ENCODE measurements around the gene EMX1. TPM values are rescaled to one million over a fixed set of nuclear protein-coding genes. Genes with fewer than 3 reads are reported as not detected.

The EMX1 gene
- total RNA-seq, 1 donor from 2014 or later, result 2.6 TPM

- no peaks in the 10 kb centered on the region for H3K36me3 ChIP-seq (ENCODE audit: control insufficient read depth, insufficient read depth, low read length)
- no peaks in the 10 kb centered on the region for H3K27me3 ChIP-seq (ENCODE audit: control insufficient read depth, insufficient read depth, low read length)
- H3K4me3 ChIP-seq (ENCODE audit: low read depth, low read length), result no peak overlapping the region
- DNase-seq (ENCODE audit: low read depth), result peak; percentile 28
- TF ChIP-seq, protein P1, sequence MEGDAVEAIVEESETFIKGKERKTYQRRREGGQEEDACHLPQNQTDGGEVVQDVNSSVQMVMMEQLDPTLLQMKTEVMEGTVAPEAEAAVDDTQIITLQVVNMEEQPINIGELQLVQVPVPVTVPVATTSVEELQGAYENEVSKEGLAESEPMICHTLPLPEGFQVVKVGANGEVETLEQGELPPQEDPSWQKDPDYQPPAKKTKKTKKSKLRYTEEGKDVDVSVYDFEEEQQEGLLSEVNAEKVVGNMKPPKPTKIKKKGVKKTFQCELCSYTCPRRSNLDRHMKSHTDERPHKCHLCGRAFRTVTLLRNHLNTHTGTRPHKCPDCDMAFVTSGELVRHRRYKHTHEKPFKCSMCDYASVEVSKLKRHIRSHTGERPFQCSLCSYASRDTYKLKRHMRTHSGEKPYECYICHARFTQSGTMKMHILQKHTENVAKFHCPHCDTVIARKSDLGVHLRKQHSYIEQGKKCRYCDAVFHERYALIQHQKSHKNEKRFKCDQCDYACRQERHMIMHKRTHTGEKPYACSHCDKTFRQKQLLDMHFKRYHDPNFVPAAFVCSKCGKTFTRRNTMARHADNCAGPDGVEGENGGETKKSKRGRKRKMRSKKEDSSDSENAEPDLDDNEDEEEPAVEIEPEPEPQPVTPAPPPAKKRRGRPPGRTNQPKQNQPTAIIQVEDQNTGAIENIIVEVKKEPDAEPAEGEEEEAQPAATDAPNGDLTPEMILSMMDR (IDR thresholded peaks at IDR 0.05; ENCODE audit: insufficient read depth, low read length, poor library complexity, severe bottlenecking), result no peak
Observed at GRCh38 chr2:72965770-72966450, 48.6 kb downstream of the EMX1 start.

DNA sequence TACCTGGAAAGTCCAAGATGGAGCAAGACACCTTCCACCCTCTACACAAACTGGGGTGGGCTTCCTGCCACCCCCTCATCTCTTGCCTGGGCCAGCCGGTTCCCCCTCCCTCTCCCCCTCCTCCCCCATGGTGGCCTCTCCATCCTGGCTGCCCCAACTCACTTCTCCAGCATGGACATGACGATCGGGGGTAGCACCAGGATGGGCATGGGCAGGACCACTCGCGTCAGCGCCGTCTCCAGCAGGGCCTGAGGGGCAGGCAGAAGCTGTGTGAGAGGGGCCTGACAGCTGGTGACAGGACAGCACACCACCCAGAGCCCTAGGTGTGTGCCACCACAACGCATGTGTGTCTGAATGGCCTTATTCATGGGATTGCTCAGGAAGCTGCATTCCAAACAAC is 51.0 kb downstream of the EMX1 start:
- TF ChIP-seq, protein P1 (IDR thresholded peaks at IDR 0.05; ENCODE audit: insufficient read depth, low read length, poor library complexity, severe bottlenecking), result no peak
- H3K27me3 ChIP-seq (ENCODE audit: control insufficient read depth, insufficient read depth, low read length), result no peaks in the 10 kb centered on the region
- DNase-seq (ENCODE audit: low read depth), result no peak

DNA sequence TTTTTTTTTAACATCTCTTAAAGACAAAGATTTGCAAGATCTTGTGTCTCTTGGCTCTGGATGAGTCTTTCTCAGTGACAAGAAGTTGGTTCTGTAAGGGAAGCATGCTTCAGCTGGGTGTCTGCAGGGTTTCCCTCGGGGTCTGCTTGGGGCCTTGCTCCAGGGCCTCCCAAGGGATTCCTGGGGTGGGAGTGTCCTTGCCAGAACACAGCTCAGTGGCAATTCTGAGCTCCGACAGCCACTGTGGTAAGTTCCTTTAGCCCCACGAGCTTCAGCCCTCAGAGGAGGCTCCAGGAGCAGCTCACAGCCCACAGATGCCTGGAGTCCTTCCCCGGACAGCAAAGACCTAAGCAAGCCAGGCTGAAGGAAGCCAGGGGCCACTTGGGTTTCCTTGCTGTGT is 52.4 kb downstream of the EMX1 start:
- Histone ChIP-seq H3K27me3 (ENCODE audit: control insufficient read depth, insufficient read depth, low read length) (no peaks in the 10 kb centered on the region), H3K4me3 (ENCODE audit: low read depth, low read length) (no peak overlapping the region), H3K36me3 (ENCODE audit: control insufficient read depth, insufficient read depth, low read length) (no peaks in the 10 kb centered on the region)
- TF ChIP-seq, protein P1 (IDR thresholded peaks at IDR 0.05; ENCODE audit: insufficient read depth, low read length, poor library complexity, severe bottlenecking), result no peak
- DNase-seq (ENCODE audit: low read depth), result no peak

More for the DNA sequence above, 51.0 kb downstream of the EMX1 start:
- Histone ChIP-seq H3K4me3 (ENCODE audit: low read depth, low read length) (no peak overlapping the region), H3K36me3 (ENCODE audit: control insufficient read depth, insufficient read depth, low read length) (no peaks in the 10 kb centered on the region)

- Histone ChIP-seq H3K4me3 (ENCODE audit: low read depth, low read length) (no peak overlapping the region), H3K36me3 (ENCODE audit: control insufficient read depth, insufficient read depth, low read length) (no peaks in the 10 kb centered on the region), H3K27me3 (ENCODE audit: control insufficient read depth, insufficient read depth, low read length) (no peaks in the 10 kb centered on the region)
- TF ChIP-seq, protein P1 (IDR thresholded peaks at IDR 0.05; ENCODE audit: insufficient read depth, low read length, poor library complexity, severe bottlenecking), result no peak
- DNase-seq (ENCODE audit: low read depth), result no peak
Observed at GRCh38 chr2:72971036-72971435, 53.7 kb downstream of the EMX1 start.

DNA sequence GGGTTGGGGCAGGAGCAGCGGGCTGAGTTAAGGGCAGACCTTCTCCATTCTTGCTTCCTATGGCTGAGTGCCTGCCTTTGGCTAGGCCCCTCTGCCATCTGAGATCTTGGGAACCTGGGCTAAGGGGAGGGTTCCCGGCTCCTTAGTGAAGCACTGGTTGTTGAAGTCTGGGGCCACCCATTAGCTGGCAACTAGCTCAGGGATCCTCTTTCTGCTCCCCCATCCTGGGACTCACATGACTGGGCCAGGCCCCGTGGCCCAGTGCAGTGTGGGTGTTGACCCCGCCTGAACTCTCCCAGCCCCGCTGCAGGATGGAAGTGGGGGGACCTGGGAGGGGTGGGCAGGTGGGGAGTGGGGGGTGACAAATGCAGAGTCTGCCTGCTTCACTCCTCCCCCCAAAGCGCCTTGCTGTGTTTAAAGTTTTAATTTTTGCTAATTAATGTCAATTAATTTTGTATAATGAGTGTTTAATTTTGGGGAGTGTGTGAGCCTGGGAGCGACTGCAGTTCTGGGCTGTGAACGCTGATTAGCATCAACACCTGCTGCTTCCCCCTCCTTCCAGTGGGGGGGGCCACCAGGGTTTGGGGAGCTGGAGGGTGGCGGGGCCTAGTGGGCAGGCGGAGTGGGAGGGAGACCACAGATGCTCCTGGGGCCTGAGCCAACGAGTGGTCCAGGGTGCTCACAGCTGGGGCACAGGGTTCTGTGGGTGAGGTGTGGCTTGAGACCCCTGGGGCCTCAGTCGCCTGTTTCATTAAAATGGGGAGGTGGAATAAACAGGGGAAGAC is 55.2 kb downstream of the EMX1 start:
- H3K4me3 ChIP-seq (ENCODE audit: low read depth, low read length), result no peak overlapping the region
- no peaks in the 10 kb centered on the region for H3K36me3 ChIP-seq (ENCODE audit: control insufficient read depth, insufficient read depth, low read length)
- no peak for DNase-seq (ENCODE audit: low read depth)
- TF ChIP-seq, protein P1 (IDR thresholded peaks at IDR 0.05; ENCODE audit: insufficient read depth, low read length, poor library complexity, severe bottlenecking), result no peak
- no peaks in the 10 kb centered on the region for H3K27me3 ChIP-seq (ENCODE audit: control insufficient read depth, insufficient read depth, low read length)
